Vein endothelial cell (primary cell): ENCODE results near the gene NFKBIB. TPM values are rescaled to one million over a fixed set of nuclear protein-coding genes. Genes with fewer than 3 reads are reported as not detected.

Source experiments
- total RNA-seq: library from RNA; depleted of rRNA; stranded (reverse); fragments of >200 nt; gene quantifications from 2 replicates; pipeline ENCODE4 v1.2.3, GENCODE V29; 2012

NFKBIB gene
- 14.0 and 14.7 TPM in 2 replicates for total RNA-seq

GRCh38 chr19:38899447-38900201 lies at the start of gene NFKBIB, which contains the start of gene SIRT2:
NFKBIB (plus strand) TSS chr19:38899969; CDS start chr19:38900033, 64 bp downstream.
SIRT2 (minus strand) TSS chr19:38899618; CDS start chr19:38899521, 97 bp downstream.

GRCh38 chr19:38877781-38878574 lies 21.8 kb upstream of the NFKBIB start, which contains the start of gene RINL:
RINL (minus strand) TSS chr19:38878275; CDS start chr19:38876742, 1,533 bp downstream.

GRCh38 chr19:38929929-38930775 lies 30.4 kb downstream of the NFKBIB start, which contains the start of gene SARS2:
SARS2 (minus strand) TSS chr19:38930763; CDS start chr19:38930736, 27 bp downstream.

GRCh38 chr19:38930776-38931520 lies 31.2 kb downstream of the NFKBIB start, which contains the start of gene MRPS12:
MRPS12 (plus strand) TSS chr19:38930944; CDS start chr19:38931295, 351 bp downstream.

Other genes starting within 250 kb of the NFKBIB start
- not detected in 2 replicates for gene CAPN12, start 155.5 kb upstream of the NFKBIB start, total RNA-seq
- not detected in 2 replicates for gene LGALS7, start 126.5 kb upstream of the NFKBIB start, total RNA-seq
- gene LGALS7B, start 110.8 kb upstream of the NFKBIB start, total RNA-seq: not detected in 2 replicates
- gene LGALS4, start 87.0 kb upstream of the NFKBIB start, total RNA-seq: 0.33 TPM in 1 of 2 replicates, not detected in the other
- 29.2 and 45.4 TPM in 2 replicates for gene ECH1, start 68.2 kb upstream of the NFKBIB start, total RNA-seq
- 289 and 397 TPM in 2 replicates for gene HNRNPL, start 50.0 kb upstream of the NFKBIB start, total RNA-seq
- 7.8 and 14.0 TPM in 2 replicates for gene RINL, start 21.7 kb upstream of the NFKBIB start, total RNA-seq
- 72.7 and 83.9 TPM in 2 replicates for gene SIRT2, start 351 bp upstream of the NFKBIB start, total RNA-seq
- not detected in 2 replicates for gene CCER2, start 12.2 kb downstream of the NFKBIB start, total RNA-seq
- gene SARS2, start 30.8 kb downstream of the NFKBIB start, total RNA-seq: 29.7 and 31.1 TPM in 2 replicates
- gene MRPS12, start 31.0 kb downstream of the NFKBIB start, total RNA-seq: 39.2 and 42.1 TPM in 2 replicates
- 15.7 and 17.6 TPM in 2 replicates for gene FBXO17, start 75.8 kb downstream of the NFKBIB start, total RNA-seq
- 1.3 and 2.3 TPM in 2 replicates for gene FBXO27, start 132.6 kb downstream of the NFKBIB start, total RNA-seq
- gene ACP7, start 184.4 kb downstream of the NFKBIB start, total RNA-seq: not detected in 2 replicates
- gene PAK4, start 225.8 kb downstream of the NFKBIB start, total RNA-seq: 15.8 and 21.6 TPM in 2 replicates